Glutamatergic neuron (in vitro differentiated cells): ENCODE measurements around the gene TWIST2. TPM values are rescaled to one million over a fixed set of nuclear protein-coding genes. Genes with fewer than 3 reads are reported as not detected.

Experiments
- DNase-seq: peaks from one replicate; pipeline ENCODE4 v3.0.0; 2022
- H3K27ac Mint-ChIP-seq: one replicate; pipeline ENCODE4 v1.8.0; 2020; ENCODE audit warnings: mild to moderate bottlenecking, mixed read lengths, inconsistent platforms; ENCODE audit not compliant: unreplicated experiment
- H3K27me3 Mint-ChIP-seq: one replicate; pipeline ENCODE4 v1.8.0; 2020; ENCODE audit warnings: mild to moderate bottlenecking, moderate library complexity, mixed read lengths, inconsistent platforms; ENCODE audit not compliant: unreplicated experiment
- H3K36me3 Mint-ChIP-seq: one replicate; pipeline ENCODE4 v1.8.0; 2020; ENCODE audit warnings: mild to moderate bottlenecking, mixed read lengths, inconsistent platforms; ENCODE audit not compliant: unreplicated experiment
- H3K4me1 Mint-ChIP-seq: one replicate; pipeline ENCODE4 v1.8.0; 2020; ENCODE audit warnings: mild to moderate bottlenecking, low read depth, mixed read lengths, inconsistent platforms; ENCODE audit not compliant: unreplicated experiment
- H3K4me3 Mint-ChIP-seq: one replicate; pipeline ENCODE4 v1.8.0; 2020; ENCODE audit warnings: mild to moderate bottlenecking, mixed read lengths, inconsistent platforms; ENCODE audit not compliant: unreplicated experiment
- H3K9me3 Mint-ChIP-seq: one replicate; pipeline ENCODE4 v1.8.0; 2020; ENCODE audit warnings: mild to moderate bottlenecking, moderate library complexity, mixed read lengths, inconsistent platforms; ENCODE audit not compliant: unreplicated experiment
- CTCF ChIP-seq: fragments of 200-600 bp; sonication (generic); IDR thresholded peaks from one replicate; pipeline ENCODE4 v1.5.0; 2021; ENCODE audit not compliant: partially characterized antibody, unreplicated experiment
- total RNA-seq: library from RNA; stranded (reverse); fragmentation: NEBNext Ultra II Directional; extraction: Animal tissue kit (Norgen Biotek cat#: 25700); gene quantifications from one replicate; pipeline ENCODE4 v1.2.1, GENCODE V29; 2021; ENCODE audit not compliant: unreplicated experiment

Gene TWIST2
- total RNA-seq, 1 donor from 2014 or later, result not detected

GRCh38 chr2:238872026-238872425, 24.1 kb downstream of the TWIST2 start:
- Mint-ChIP-seq H3K4me3 (no peak overlapping the region), H3K9me3 (peaks cover 2% of the 10 kb centered on the region)
- no peak for DNase-seq

GRCh38 chr2:238872628-238873380, 24.9 kb downstream of the TWIST2 start:
- Mint-ChIP-seq H3K27ac (no peak overlapping the region), H3K4me3 (no peak overlapping the region), H3K36me3 (no peaks in the 10 kb centered on the region), H3K27me3 (peaks cover 11% of the 10 kb centered on the region), H3K4me1 (no peaks in the 10 kb centered on the region), H3K9me3 (peaks cover 2% of the 10 kb centered on the region)
- DNase-seq, result no peak
- TF ChIP-seq CTCF, result no peak

More at GRCh38 chr2:238872026-238872425, 24.1 kb downstream of the TWIST2 start:
- Mint-ChIP-seq H3K27ac (no peak overlapping the region), H3K27me3 (peaks cover 11% of the 10 kb centered on the region), H3K36me3 (no peaks in the 10 kb centered on the region), H3K4me1 (peaks cover 2% of the 10 kb centered on the region)
- no peak for TF ChIP-seq CTCF

GRCh38 chr2:238873381-238873801, 25.5 kb downstream of the TWIST2 start:
- TF ChIP-seq CTCF, result no peak
- Mint-ChIP-seq H3K9me3 (peaks cover 2% of the 10 kb centered on the region), H3K4me1 (no peaks in the 10 kb centered on the region), H3K27ac (no peak overlapping the region), H3K4me3 (no peak overlapping the region), H3K27me3 (peaks cover 11% of the 10 kb centered on the region), H3K36me3 (no peaks in the 10 kb centered on the region)
- DNase-seq, result no peak

GRCh38 chr2:238873841-238874240, 26.0 kb downstream of the TWIST2 start:
- no peak overlapping the region for H3K4me3 Mint-ChIP-seq
- H3K27ac Mint-ChIP-seq, result no peak overlapping the region
- no peaks in the 10 kb centered on the region for H3K36me3 Mint-ChIP-seq
- DNase-seq, result no peak
- H3K9me3 Mint-ChIP-seq, result peaks cover 2% of the 10 kb centered on the region
- H3K27me3 Mint-ChIP-seq, result peaks cover 11% of the 10 kb centered on the region
- no peak for TF ChIP-seq CTCF
- H3K4me1 Mint-ChIP-seq, result no peaks in the 10 kb centered on the region

- Mint-ChIP-seq H3K4me1 (no peaks in the 10 kb centered on the region), H3K9me3 (no peaks in the 10 kb centered on the region), H3K27ac (no peak overlapping the region), H3K36me3 (no peaks in the 10 kb centered on the region), H3K4me3 (no peak overlapping the region), H3K27me3 (peaks cover 8% of the 10 kb centered on the region)
- TF ChIP-seq CTCF, result no peak
- no peak for DNase-seq
These were observed 26.6 kb downstream of the TWIST2 start for GRCh38 chr2:238874330-238875050.
